B cell (primary cell): Measurements from ENCODE around the gene LRRTM3. TPM values are rescaled to one million over a fixed set of nuclear protein-coding genes. Genes with fewer than 3 reads are reported as not detected.

Source experiments
- ATAC-seq: fragments of 200-7000 bp; cut with Tn5 transposase; one replicate; pipeline ENCODE4 v1.10.0; 2021; ENCODE audit warnings: low read depth, mild to moderate bottlenecking, moderate number of reproducible peaks, moderate library complexity
- CTCF ChIA-PET: fragments of 350-600 bp; sonication (Branson Sonifier 250); formaldehyde crosslinking; loops from one replicate; lab custom pipeline; 2021; ENCODE audit warnings: antibody characterized with exemption, inconsistent platforms; lab: Charles Lee
- POLR2A ChIA-PET: fragments of 350-600 bp; sonication (Branson Sonifier 250); formaldehyde crosslinking; loops from one replicate; lab custom pipeline; 2021; ENCODE audit warnings: antibody characterized with exemption; lab: Charles Lee
- DNase-seq: peaks from one replicate; pipeline ENCODE4 v3.0.0; 2013
- H2AFZ ChIP-seq: 2 replicates; pipeline ENCODE4 v1.6.1; 2012; ENCODE audit warnings: mild to moderate bottlenecking, low read depth, low read length; ENCODE audit not compliant: insufficient read depth, poor library complexity, severe bottlenecking
- H3K27ac ChIP-seq, 2 donors: 1 replicate in 1 of 2; 2 replicates in 1 of 2; pipeline ENCODE4 v1.5.1; 2012 to 2013; ENCODE audit warnings: low read length in 2 of 2, mild to moderate bottlenecking in 2 of 2, moderate library complexity in 1 of 2
- H3K27me3 ChIP-seq, 4 experiments: fragments of 200-600 bp in 1 of 4; sonication (generic) in 1 of 4; replicated peaks in 1 of 4; 1 replicate in 2 of 4; 2 replicates in 2 of 4; pipeline versions ENCODE4 v1.6.1 to v1.7.0; 2013 to 2016; ENCODE audit warnings: low read length in 3 of 4, mild to moderate bottlenecking in 2 of 4, mixed read lengths in 1 of 4, moderate library complexity in 1 of 4; ENCODE audit not compliant: insufficient read depth in 4 of 4, control insufficient read depth in 3 of 4; ENCODE audit errors: control extremely low read depth in 1 of 4
- H3K36me3 ChIP-seq, 2 experiments: replicated peaks in 1 of 2; 1 replicate in 1 of 2; 2 replicates in 1 of 2; pipeline versions ENCODE4 v1.6.1 to v1.7.1; 2013; ENCODE audit warnings: low read length in 1 of 2; ENCODE audit not compliant: insufficient read depth in 2 of 2, control insufficient read depth in 1 of 2; ENCODE audit errors: control extremely low read depth in 1 of 2, extremely low read depth in 1 of 2
- H3K4me1 ChIP-seq, 2 donors: fragments of 200-600 bp in 1 of 2; sonication (generic) in 1 of 2; 1 replicate in 1 of 2; 2 replicates in 1 of 2; pipeline versions ENCODE4 v1.5.1 to v1.6.1; 2013 to 2017; ENCODE audit warnings: low read length in 2 of 2; ENCODE audit not compliant: control insufficient read depth in 2 of 2, insufficient read depth in 2 of 2
- H3K4me2 ChIP-seq: replicated peaks from 2 replicates; pipeline ENCODE3; 2012; ENCODE audit warnings: mild to moderate bottlenecking, low read depth, low read length; ENCODE audit not compliant: poor library complexity, severe bottlenecking
- H3K4me3 ChIP-seq, 5 experiments: fragments of 200-600 bp in 1 of 5; sonication (generic) in 1 of 5; 1 replicate in 3 of 5; 2 replicates in 2 of 5; pipeline versions ENCODE4 v1.5.1 to v1.7.0; 2011 to 2016; ENCODE audit warnings: low read length in 4 of 5, mild to moderate bottlenecking in 4 of 5, low read depth in 2 of 5, control low read depth in 1 of 5, moderate library complexity in 1 of 5; ENCODE audit not compliant: insufficient read depth in 1 of 5; ENCODE audit errors: control extremely low read depth in 1 of 5, extremely low read depth in 1 of 5
- H3K79me2 ChIP-seq: fragments of 200-600 bp; sonication (generic); one replicate; pipeline ENCODE4 v1.6.0; 2016; ENCODE audit warnings: low read length; ENCODE audit not compliant: control insufficient read depth, insufficient read depth
- H3K9ac ChIP-seq: fragments of 200-600 bp; sonication (generic); 2 replicates; pipeline ENCODE4 v1.6.1; 2017; ENCODE audit warnings: mild to moderate bottlenecking, low read length, moderate library complexity
- H3K9me3 ChIP-seq, 3 donors: one replicate each; pipeline versions ENCODE4 v1.6.1 to v1.7.1; 2013; ENCODE audit warnings: low read length in 2 of 3; ENCODE audit not compliant: control insufficient read depth in 2 of 3, insufficient read depth in 1 of 3; ENCODE audit errors: control extremely low read depth in 1 of 3
- H4K20me1 ChIP-seq: 2 replicates; pipeline ENCODE4 v1.6.0; 2012; ENCODE audit warnings: mild to moderate bottlenecking, low read length; ENCODE audit not compliant: insufficient read depth, control insufficient read depth, poor library complexity, severe bottlenecking
- H3K27ac Mint-ChIP-seq: one replicate; pipeline ENCODE4 v1.8.0; 2021; ENCODE audit warnings: mixed read lengths
- H3K27me3 Mint-ChIP-seq: one replicate; pipeline ENCODE4 v1.8.0; 2021; ENCODE audit warnings: mixed read lengths
- H3K4me1 Mint-ChIP-seq: one replicate; pipeline ENCODE4 v1.8.0; 2021; ENCODE audit warnings: mixed read lengths
- H3K4me3 Mint-ChIP-seq: one replicate; pipeline ENCODE4 v1.8.0; 2021; ENCODE audit warnings: mixed read lengths
- H3K9me3 Mint-ChIP-seq: one replicate; pipeline ENCODE4 v1.8.0; 2022; ENCODE audit warnings: mixed read lengths; ENCODE audit not compliant: insufficient read depth
- CTCF ChIP-seq: fragments of 200-600 bp; IDR thresholded peaks from one replicate; pipeline ENCODE4 v1.8.0; 2022; ENCODE audit warnings: antibody characterized with exemption, mild to moderate bottlenecking
- EZH2 ChIP-seq: IDR thresholded peaks from 2 replicates; pipeline ENCODE4 v1.6.1; 2012; ENCODE audit warnings: borderline replicate concordance, low read depth, mild to moderate bottlenecking, moderate library complexity, low read length; ENCODE audit not compliant: insufficient read depth, poor library complexity, severe bottlenecking
- WGBS: methylation state at CpG from one replicate; pipeline ENCODE4 v1.1.5; 2013; ENCODE audit warnings: missing lambda C conversion rate; ENCODE audit not compliant: insufficient coverage; 5-methylcytosine and 5-hydroxymethylcytosine counted together
- intact Hi-C: fragments of 100-400 bp; cut with micrococcal nuclease; formaldehyde crosslinking; loops from one replicate; pipeline ENCODE4 v1.10.0; 2022
- polyA plus RNA-seq: library from polyadenylated mRNA; depleted of rRNA; stranded (reverse); fragments of >200 nt; gene quantifications from 2 replicates; pipeline ENCODE4 v1.2.3, GENCODE V29; 2012
- total RNA-seq, 2 donors: library from RNA; stranded (reverse); fragments of 120-200 nt in 1 of 2; gene quantifications; 1 replicate in 1 of 2; 2 replicates in 1 of 2; pipeline versions ENCODE4 v1.2.3 to v1.2.4, GENCODE V29; 2013 to 2022

LRRTM3 gene
- total and polyA plus RNA-seq, 2 donors (not counting 1 experiment from before 2014, with no cell fraction given) = not detected

- Histone ChIP-seq H4K20me1 (no peaks in the 10 kb centered on the region), H3K4me2 (no peak overlapping the region), H3K9me3 (no peaks in the 10 kb centered on the region), H3K4me1 (no peaks in the 10 kb centered on the region), H3K27ac (no peak overlapping the region), H3K36me3 (no peaks in the 10 kb centered on the region), H3K79me2 (no peaks in the 10 kb centered on the region), H3K4me3 (no peak overlapping the region), H3K9ac (no peak overlapping the region), H2AFZ (no peak overlapping the region), H3K27me3 (no peaks in the 10 kb centered on the region)
- Mint-ChIP-seq H3K27ac (no peak overlapping the region), H3K27me3 (no peaks in the 10 kb centered on the region), H3K4me1 (no peaks in the 10 kb centered on the region), H3K4me3 (no peak overlapping the region), H3K9me3 (no peaks in the 10 kb centered on the region)
- no peak for DNase-seq
- POLR2A ChIA-PET = no interaction called here
- ATAC-seq = no peak
- no peak for TF ChIP-seq CTCF
- no peak for TF ChIP-seq EZH2
- CTCF ChIA-PET = no interaction called here
- no CpG with 5 or more reads among the region's 1 CpG for WGBS
- intact Hi-C loops = no loop called here
Measured at GRCh38 chr10:66990143-66990830, 64.5 kb downstream of the LRRTM3 start.

DNA sequence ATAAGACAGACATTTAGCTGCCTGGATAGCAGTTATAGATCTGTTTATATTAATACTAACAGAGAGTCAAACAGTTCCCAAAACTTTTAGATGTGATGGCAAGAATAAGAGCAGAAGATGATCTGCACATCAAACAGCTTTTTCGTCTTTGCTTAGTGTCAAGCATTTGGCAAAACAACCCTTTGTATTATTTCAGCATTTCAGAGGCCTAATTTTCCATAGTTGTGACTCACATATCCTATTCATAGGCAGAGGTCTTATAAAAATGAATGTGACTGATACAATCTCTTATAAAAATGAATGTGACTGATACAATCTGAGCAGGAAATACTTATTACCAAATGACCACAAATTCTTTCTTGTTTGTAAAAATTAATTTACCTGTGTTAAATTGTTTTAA is 71.2 kb downstream of the LRRTM3 start:
- H3K79me2 ChIP-seq = no peaks in the 10 kb centered on the region
- H3K4me3 Mint-ChIP-seq = no peak overlapping the region

More for the DNA sequence above, 71.2 kb downstream of the LRRTM3 start:
- no peak overlapping the region for H3K9ac ChIP-seq
- ChIA-PET CTCF (no interaction called here), POLR2A (no interaction called here)
- no peak for DNase-seq
- H3K27ac ChIP-seq = no peak overlapping the region
- no peaks in the 10 kb centered on the region for H3K4me1 ChIP-seq
- H3K4me2 ChIP-seq = no peak overlapping the region
- no CpG with 5 or more reads among the region's 1 CpG for WGBS
- no peak for ATAC-seq
- H3K27me3 ChIP-seq = no peaks in the 10 kb centered on the region
- no peaks in the 10 kb centered on the region for H3K9me3 ChIP-seq
- H3K27ac Mint-ChIP-seq = no peak overlapping the region
- no peaks in the 10 kb centered on the region for H3K27me3 Mint-ChIP-seq
- no peak overlapping the region for H2AFZ ChIP-seq
- no peak overlapping the region for H3K4me3 ChIP-seq
- no peaks in the 10 kb centered on the region for H3K36me3 ChIP-seq
- no peaks in the 10 kb centered on the region for H3K9me3 Mint-ChIP-seq
- H3K4me1 Mint-ChIP-seq = no peaks in the 10 kb centered on the region
- H4K20me1 ChIP-seq = no peaks in the 10 kb centered on the region
- TF ChIP-seq CTCF = no peak
- no peak for TF ChIP-seq EZH2
- intact Hi-C loops = no loop called here
